Uterus (tissue), 2 donors: ENCODE measurements around the gene RIPOR2.

ENCODE experiments used
- POLR2A ChIP-seq, 2 donors: fragments of 450-650 bp; IDR thresholded peaks; one replicate each; pipeline ENCODE4 v1.6.1; 2016; ENCODE audit warnings: antibody characterized with exemption in 2 of 2, mild to moderate bottlenecking in 1 of 2, moderate library complexity in 1 of 2
- TF ChIP-seq, protein P1 (sequence below), 4 experiments: fragments of 200-600 bp in 2 of 4; fragments of 450-650 bp in 2 of 4; sonication (generic) in 2 of 4; IDR thresholded peaks; one replicate each; pipeline ENCODE4 v1.5.1; 2016 to 2019; ENCODE audit warnings: antibody characterized with exemption in 4 of 4, mild to moderate bottlenecking in 2 of 4, moderate library complexity in 1 of 4

DNA sequence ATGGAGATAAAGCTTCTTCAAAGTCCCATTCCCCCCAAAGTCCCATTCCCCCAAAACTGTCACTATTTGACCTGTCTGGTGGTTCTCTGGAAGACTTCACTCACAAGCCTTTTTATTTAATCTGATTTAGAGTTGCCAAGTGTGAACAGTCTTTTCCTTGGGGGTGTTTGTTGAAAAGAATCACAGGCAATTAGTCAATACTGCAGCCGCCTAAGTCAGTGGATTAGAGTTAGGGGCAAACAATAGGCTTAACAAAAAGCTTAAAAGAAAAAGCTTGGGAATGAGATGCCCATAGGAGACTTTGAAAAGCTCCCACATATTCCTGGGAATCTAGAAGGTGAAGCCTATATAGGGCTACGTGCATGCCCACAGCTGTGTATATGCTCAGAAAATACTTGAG is 8.0 kb upstream of the RIPOR2 start:
- TF ChIP-seq, protein P1, sequence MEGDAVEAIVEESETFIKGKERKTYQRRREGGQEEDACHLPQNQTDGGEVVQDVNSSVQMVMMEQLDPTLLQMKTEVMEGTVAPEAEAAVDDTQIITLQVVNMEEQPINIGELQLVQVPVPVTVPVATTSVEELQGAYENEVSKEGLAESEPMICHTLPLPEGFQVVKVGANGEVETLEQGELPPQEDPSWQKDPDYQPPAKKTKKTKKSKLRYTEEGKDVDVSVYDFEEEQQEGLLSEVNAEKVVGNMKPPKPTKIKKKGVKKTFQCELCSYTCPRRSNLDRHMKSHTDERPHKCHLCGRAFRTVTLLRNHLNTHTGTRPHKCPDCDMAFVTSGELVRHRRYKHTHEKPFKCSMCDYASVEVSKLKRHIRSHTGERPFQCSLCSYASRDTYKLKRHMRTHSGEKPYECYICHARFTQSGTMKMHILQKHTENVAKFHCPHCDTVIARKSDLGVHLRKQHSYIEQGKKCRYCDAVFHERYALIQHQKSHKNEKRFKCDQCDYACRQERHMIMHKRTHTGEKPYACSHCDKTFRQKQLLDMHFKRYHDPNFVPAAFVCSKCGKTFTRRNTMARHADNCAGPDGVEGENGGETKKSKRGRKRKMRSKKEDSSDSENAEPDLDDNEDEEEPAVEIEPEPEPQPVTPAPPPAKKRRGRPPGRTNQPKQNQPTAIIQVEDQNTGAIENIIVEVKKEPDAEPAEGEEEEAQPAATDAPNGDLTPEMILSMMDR (IDR thresholded peaks at IDR 0.05), result no peak
- no peak for TF ChIP-seq POLR2A (IDR thresholded peaks at IDR 0.05)
